GM23338 (cell line): Measurements from ENCODE around the gene DBF4B. TPM values are rescaled to one million over a fixed set of nuclear protein-coding genes. Genes with fewer than 3 reads are reported as not detected.
A peak's percentile ranks its signal among the peaks of the same experiment; 100 is the strongest.

Experiments used
- ATAC-seq: fragments of 200-7000 bp; cut with Tn5 transposase; 3 replicates; pipeline ENCODE4 v1.9.1; 2020
- DNase-seq: peaks from one replicate; pipeline ENCODE4 v3.0.0-alpha.2; 2015; ENCODE audit warnings: low spot score
- H2AFZ ChIP-seq: fragments of 200-600 bp; sonication (generic); 2 replicates; pipeline ENCODE4 v1.8.0; 2016; ENCODE audit warnings: antibody characterized with exemption, mild to moderate bottlenecking, moderate library complexity
- H3F3A ChIP-seq: fragments of 200-600 bp; sonication (generic); replicated peaks from 2 replicates; pipeline ENCODE4 v1.8.0; 2017; ENCODE audit warnings: antibody characterized with exemption, mixed run types, low read depth
- H3K27ac ChIP-seq: fragments of 200-600 bp; sonication (generic); 2 replicates; pipeline ENCODE4 v1.6.1; 2016; ENCODE audit warnings: low read depth
- H3K27me3 ChIP-seq: fragments of 200-600 bp; sonication (generic); 2 replicates; pipeline ENCODE4 v1.8.0; 2016; ENCODE audit warnings: mild to moderate bottlenecking, mixed run types, moderate library complexity; ENCODE audit not compliant: insufficient read depth
- H3K36me3 ChIP-seq: fragments of 200-600 bp; sonication (generic); 2 replicates; pipeline ENCODE4 v1.8.0; 2016; ENCODE audit warnings: mild to moderate bottlenecking; ENCODE audit not compliant: insufficient read depth
- H3K4me1 ChIP-seq: fragments of 200-600 bp; sonication (generic); 2 replicates; pipeline ENCODE4 v1.8.0; 2016; ENCODE audit warnings: mild to moderate bottlenecking, moderate library complexity; ENCODE audit not compliant: insufficient read depth
- H3K4me2 ChIP-seq: fragments of 200-600 bp; sonication (generic); 2 replicates; pipeline ENCODE4 v1.7.1; 2017; ENCODE audit warnings: mixed run types
- H3K4me3 ChIP-seq: fragments of 200-600 bp; sonication (generic); 2 replicates; pipeline ENCODE4 v1.6.1; 2016; ENCODE audit warnings: mixed run types
- H3K79me2 ChIP-seq: fragments of 200-600 bp; sonication (generic); replicated peaks from 2 replicates; pipeline ENCODE4 v1.8.0; 2017; ENCODE audit warnings: mild to moderate bottlenecking; ENCODE audit not compliant: insufficient read depth
- H3K9me2 ChIP-seq: fragments of 200-600 bp; sonication (generic); 2 replicates; pipeline ENCODE4 v1.8.0; 2017; ENCODE audit not compliant: insufficient read depth
- H4K20me1 ChIP-seq: fragments of 200-600 bp; sonication (generic); replicated peaks from 2 replicates; pipeline ENCODE4 v1.8.0; 2017; ENCODE audit warnings: mild to moderate bottlenecking; ENCODE audit not compliant: insufficient read depth
- H3K27ac Mint-ChIP-seq: 2 replicates; pipeline ENCODE4 v1.8.0; 2020; ENCODE audit warnings: inconsistent platforms, mild to moderate bottlenecking, moderate library complexity, mixed read lengths
- H3K27me3 Mint-ChIP-seq: 3 replicates; pipeline ENCODE4 v1.8.0; 2022; ENCODE audit warnings: low read depth, mild to moderate bottlenecking, moderate library complexity, mixed read lengths, inconsistent platforms; ENCODE audit not compliant: insufficient read depth, poor library complexity
- H3K36me3 Mint-ChIP-seq: 3 replicates; pipeline ENCODE4 v1.8.0; 2021; ENCODE audit warnings: low read depth, mild to moderate bottlenecking, inconsistent platforms, moderate library complexity, mixed read lengths
- H3K4me1 Mint-ChIP-seq: 3 replicates; pipeline ENCODE4 v1.8.0; 2020; ENCODE audit warnings: mild to moderate bottlenecking, inconsistent platforms, mixed read lengths
- H3K4me3 Mint-ChIP-seq: 3 replicates; pipeline ENCODE4 v1.8.0; 2021; ENCODE audit warnings: moderate library complexity, mild to moderate bottlenecking, inconsistent platforms, mixed read lengths
- H3K9me3 Mint-ChIP-seq: 3 replicates; pipeline ENCODE4 v1.8.0; 2020; ENCODE audit warnings: moderate library complexity, mild to moderate bottlenecking, inconsistent platforms, mixed read lengths
- CTCF ChIP-seq, 2 experiments: fragments of 200-600 bp in 1 of 2; sonication (generic) in 1 of 2; conservative IDR thresholded peaks; 2 replicates each; pipeline versions ENCODE4 v1.5.1 to v1.6.1; 2016 to 2017; ENCODE audit warnings: antibody characterized with exemption in 2 of 2, low read depth in 2 of 2, mild to moderate bottlenecking in 2 of 2, moderate library complexity in 1 of 2
- ETS1 ChIP-seq: IDR thresholded peaks from 2 replicates; pipeline ENCODE4 v1.6.1; 2016; ENCODE audit warnings: antibody characterized with exemption
- EZH2 ChIP-seq: fragments of 200-600 bp; sonication (generic); IDR thresholded peaks from one replicate; pipeline ENCODE4 v1.8.0; 2017; ENCODE audit warnings: antibody characterized with exemption, mild to moderate bottlenecking, low read depth; ENCODE audit not compliant: unreplicated experiment
- EZH2phosphoT487 ChIP-seq: fragments of 200-600 bp; sonication (generic); IDR thresholded peaks from one replicate; pipeline ENCODE4 v1.8.1; 2018; ENCODE audit warnings: antibody characterized with exemption; ENCODE audit not compliant: unreplicated experiment
- JUNB ChIP-seq: IDR thresholded peaks from one replicate; pipeline ENCODE4 v1.6.1; 2016; ENCODE audit warnings: antibody characterized with exemption; ENCODE audit not compliant: unreplicated experiment
- REST ChIP-seq: IDR thresholded peaks from one replicate; pipeline ENCODE4 v1.6.1; 2018; ENCODE audit warnings: antibody characterized with exemption; ENCODE audit not compliant: unreplicated experiment
- STAT1 ChIP-seq: IDR thresholded peaks from one replicate; pipeline ENCODE4 v1.6.1; 2016; ENCODE audit warnings: antibody characterized with exemption; ENCODE audit not compliant: unreplicated experiment
- polyA plus RNA-seq: library from polyadenylated mRNA; unstranded; fragments of >200 nt; fragmentation: Nextera tagmentation; extraction: Ambion mirVana; gene quantifications from 2 replicates; pipeline ENCODE4 v1.2.1, GENCODE V29; 2016
- total RNA-seq: library from RNA; depleted of rRNA; stranded (reverse); fragments of >200 nt; shearing (Covaris generic); gene quantifications from 2 replicates; pipeline ENCODE4 v1.2.3, GENCODE V29; 2014

Gene DBF4B
- total and polyA plus RNA-seq, 2 experiments from 2014 or later: 9.9 to 16.4 TPM

- TF ChIP-seq REST (no peak), CTCF (conservative IDR thresholded peaks at IDR 0.05; ENCODE audit: low read depth in 2 of 2) (no peak), EZH2 (no peak), JUNB (no peak)
Observed at GRCh38 chr17:44794851-44795413, 86.5 kb downstream of the DBF4B start (continued).

GRCh38 chr17:44795421-44795820 lies 87.0 kb downstream of the DBF4B start:
- H3K36me3 ChIP-seq: no peaks in the 10 kb centered on the region
- H3K4me3 ChIP-seq: no peak overlapping the region
- ATAC-seq: no peak
- DNase-seq: no peak
- H3K27ac ChIP-seq: peak overlapping the region; percentile 86
- no peaks in the 10 kb centered on the region for H3K27me3 ChIP-seq
- no peak overlapping the region for H2AFZ ChIP-seq
- no peak overlapping the region for H3K4me2 ChIP-seq
- H3K4me1 ChIP-seq: peaks cover 25% of the 10 kb centered on the region
- Mint-ChIP-seq H3K36me3 (peaks cover 23% of the 10 kb centered on the region; the same call in 2 of the 3 replicates), H3K4me3 (no peak overlapping the region), H3K4me1 (peaks cover 35% of the 10 kb centered on the region), H3K27ac (peak overlapping the region; percentile 63), H3K9me3 (no peaks in the 10 kb centered on the region), H3K27me3 (peaks cover 12% of the 10 kb centered on the region)
- peaks cover 7% of the 10 kb centered on the region; the same call in 1 of the 2 replicates for H4K20me1 ChIP-seq
- no peaks in the 10 kb centered on the region for H3K9me2 ChIP-seq
- TF ChIP-seq CTCF (conservative IDR thresholded peaks at IDR 0.05; ENCODE audit: low read depth in 2 of 2): no peak
- no peak for TF ChIP-seq ETS1
- TF ChIP-seq REST: no peak
- TF ChIP-seq STAT1: no peak
- TF ChIP-seq EZH2phosphoT487: no peak
- TF ChIP-seq JUNB: no peak
- H3K79me2 ChIP-seq: 0 out of 2 replicates have a peak, but pooled peaks cover 9% of the 10 kb centered on the region
- H3F3A ChIP-seq: peaks cover 27% of the 10 kb centered on the region; the same call in 1 of the 2 replicates
